OCI-LY1 (cell line): ENCODE results near the gene ZNF577.
A peak's percentile ranks its signal among the peaks of the same experiment; 100 is the strongest.

Source experiments
- H2AFZ ChIP-seq: fragments of 200-600 bp; sonication (generic), shearing (Covaris generic); 2 replicates; pipeline ENCODE4 v1.6.0; 2014; ENCODE audit warnings: antibody characterized with exemption, mild to moderate bottlenecking, low read length
- H3F3A ChIP-seq: fragments of 200-600 bp; sonication (generic), shearing (Covaris generic); 2 replicates; pipeline ENCODE4 v1.6.0; 2014; ENCODE audit warnings: mild to moderate bottlenecking, antibody characterized with exemption, low read length, moderate library complexity; ENCODE audit not compliant: insufficient read depth
- H3K27ac ChIP-seq: fragments of 200-600 bp; sonication (generic); 2 replicates; pipeline ENCODE4 v1.5.1; 2014; ENCODE audit warnings: low read length, mixed run types, mild to moderate bottlenecking, low read depth; ENCODE audit not compliant: poor library complexity, severe bottlenecking
- H3K27me3 ChIP-seq: fragments of 200-600 bp; sonication (generic); 2 replicates; pipeline ENCODE4 v1.6.0; 2014; ENCODE audit warnings: antibody characterized with exemption, mild to moderate bottlenecking, low read length, moderate library complexity; ENCODE audit not compliant: insufficient read depth
- H3K36me3 ChIP-seq: fragments of 200-600 bp; sonication (generic); 2 replicates; pipeline ENCODE4 v1.6.1; 2014; ENCODE audit warnings: mild to moderate bottlenecking, antibody characterized with exemption, low read length, moderate library complexity, mixed read lengths; ENCODE audit not compliant: insufficient read depth
- H3K4me1 ChIP-seq: fragments of 200-600 bp; sonication (generic); 2 replicates; pipeline ENCODE4 v1.5.1; 2014; ENCODE audit warnings: mild to moderate bottlenecking, low read length, moderate library complexity; ENCODE audit not compliant: insufficient read depth, severe bottlenecking
- H3K4me2 ChIP-seq: fragments of 200-600 bp; sonication (generic), shearing (Covaris generic); 2 replicates; pipeline ENCODE4 v1.6.1; 2014; ENCODE audit warnings: low read length
- H3K4me3 ChIP-seq: fragments of 200-600 bp; sonication (generic); 2 replicates; pipeline ENCODE4 v1.5.1; 2014; ENCODE audit warnings: low read length, low read depth, mild to moderate bottlenecking, mixed read lengths; ENCODE audit not compliant: poor library complexity, severe bottlenecking
- H3K79me2 ChIP-seq: fragments of 200-600 bp; shearing (Covaris generic); 2 replicates; pipeline ENCODE4 v1.6.1; 2016; ENCODE audit warnings: mixed run types, low read length, mixed read lengths; ENCODE audit not compliant: insufficient read depth
- H3K9ac ChIP-seq: fragments of 200-600 bp; sonication (generic), shearing (Covaris generic); 2 replicates; pipeline ENCODE4 v1.6.1; 2014; ENCODE audit warnings: mild to moderate bottlenecking, low read length, mixed read lengths
- H3K9me2 ChIP-seq: fragments of 200-600 bp; sonication (generic), shearing (Covaris generic); 2 replicates; pipeline ENCODE4 v1.6.1; 2014; ENCODE audit warnings: low read depth, mild to moderate bottlenecking, low read length, mixed read lengths
- H3K9me3 ChIP-seq: fragments of 200-600 bp; shearing (Covaris generic); 2 replicates; pipeline ENCODE4 v1.6.1; 2014; ENCODE audit warnings: low read length, mixed read lengths
- H4K20me1 ChIP-seq: fragments of 200-600 bp; sonication (generic), shearing (Covaris generic); 2 replicates; pipeline ENCODE4 v1.6.0; 2016; ENCODE audit warnings: mild to moderate bottlenecking, low read length; ENCODE audit not compliant: insufficient read depth
- EZH2 ChIP-seq: fragments of 200-600 bp; sonication (generic), shearing (Covaris generic); IDR thresholded peaks from 2 replicates; pipeline ENCODE4 v1.8.0; 2017; ENCODE audit warnings: borderline replicate concordance, mixed run types, mild to moderate bottlenecking, antibody characterized with exemption, low read length, moderate library complexity, mixed read lengths
- TF ChIP-seq, protein P1 (sequence below): fragments of 200-600 bp; sonication (generic), shearing (Covaris generic); IDR thresholded peaks from 2 replicates; pipeline ENCODE4 v1.5.1; 2017; ENCODE audit warnings: mild to moderate bottlenecking, antibody characterized with exemption, low read length, moderate library complexity, mixed read lengths

Gene ZNF577

DNA sequence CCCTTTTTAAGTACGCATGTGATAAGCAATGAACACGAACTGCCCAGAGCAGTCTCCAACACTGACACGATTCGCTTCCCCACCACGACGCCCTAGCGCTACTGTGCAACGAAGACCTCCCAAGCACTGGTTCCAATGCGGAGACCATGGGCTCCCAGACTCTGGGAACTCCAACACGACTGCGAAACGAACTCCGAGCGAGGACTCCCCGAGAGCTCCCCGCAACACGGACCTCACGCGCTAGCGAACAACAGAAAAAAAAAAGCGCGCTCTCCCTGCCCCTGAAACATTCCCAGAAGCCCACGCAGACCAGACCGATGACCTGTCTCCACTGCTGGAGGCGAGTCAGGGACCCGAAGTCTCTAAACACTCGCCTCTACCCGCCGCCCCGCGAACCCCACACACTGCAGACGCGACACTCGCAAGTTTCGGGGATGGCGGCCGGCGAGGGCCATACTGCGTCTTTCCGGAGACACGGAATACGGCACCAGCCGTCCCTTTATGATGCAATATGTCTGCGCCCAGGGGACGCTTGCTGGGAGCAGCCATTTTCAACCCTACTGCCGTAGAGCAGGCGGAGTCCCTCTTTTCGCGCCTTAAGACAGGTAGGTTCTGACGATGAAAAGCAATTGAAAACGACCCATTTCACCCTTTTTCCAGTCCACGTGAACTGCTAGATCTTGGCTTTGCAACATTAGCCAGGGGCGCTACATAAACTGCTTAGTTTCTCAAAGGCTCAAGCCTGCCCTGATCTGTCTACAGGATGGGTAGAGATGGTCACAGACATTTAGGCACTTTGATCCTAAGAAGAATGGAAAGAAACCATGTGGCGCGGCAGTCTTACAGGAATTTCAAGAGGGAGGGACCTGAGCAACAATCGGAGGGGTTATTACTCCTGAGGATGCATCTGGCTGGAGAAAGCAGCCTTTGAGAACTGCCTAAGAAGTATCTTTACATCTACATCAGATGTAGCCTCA, at the start of gene ZNF577:
Gene ZNF577, minus strand, starts transcription at position 430 of the 977 bp plus-strand sequence. CDS start 7,569 bp downstream, outside the sequence.
- Histone ChIP-seq H3K9me3 (peaks cover 60% of the 10 kb centered on the region), H3F3A (no peaks in the 10 kb centered on the region), H3K4me1 (no peaks in the 10 kb centered on the region), H2AFZ (no peak within 1 kb of the TSS), H4K20me1 (no peaks in the 10 kb centered on the region), H3K27me3 (no peaks in the 10 kb centered on the region), H3K9ac (no peak within 1 kb of the TSS), H3K27ac (no peak within 1 kb of the TSS), H3K4me2 (no peak within 1 kb of the TSS), H3K79me2 (no peaks in the 10 kb centered on the region), H3K9me2 (no peaks in the 10 kb centered on the region), H3K4me3 (no peak within 1 kb of the TSS), H3K36me3 (peaks cover 84% of the 10 kb centered on the region)
- TF ChIP-seq, protein P1, sequence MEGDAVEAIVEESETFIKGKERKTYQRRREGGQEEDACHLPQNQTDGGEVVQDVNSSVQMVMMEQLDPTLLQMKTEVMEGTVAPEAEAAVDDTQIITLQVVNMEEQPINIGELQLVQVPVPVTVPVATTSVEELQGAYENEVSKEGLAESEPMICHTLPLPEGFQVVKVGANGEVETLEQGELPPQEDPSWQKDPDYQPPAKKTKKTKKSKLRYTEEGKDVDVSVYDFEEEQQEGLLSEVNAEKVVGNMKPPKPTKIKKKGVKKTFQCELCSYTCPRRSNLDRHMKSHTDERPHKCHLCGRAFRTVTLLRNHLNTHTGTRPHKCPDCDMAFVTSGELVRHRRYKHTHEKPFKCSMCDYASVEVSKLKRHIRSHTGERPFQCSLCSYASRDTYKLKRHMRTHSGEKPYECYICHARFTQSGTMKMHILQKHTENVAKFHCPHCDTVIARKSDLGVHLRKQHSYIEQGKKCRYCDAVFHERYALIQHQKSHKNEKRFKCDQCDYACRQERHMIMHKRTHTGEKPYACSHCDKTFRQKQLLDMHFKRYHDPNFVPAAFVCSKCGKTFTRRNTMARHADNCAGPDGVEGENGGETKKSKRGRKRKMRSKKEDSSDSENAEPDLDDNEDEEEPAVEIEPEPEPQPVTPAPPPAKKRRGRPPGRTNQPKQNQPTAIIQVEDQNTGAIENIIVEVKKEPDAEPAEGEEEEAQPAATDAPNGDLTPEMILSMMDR: no peak
- TF ChIP-seq EZH2: no peak

DNA sequence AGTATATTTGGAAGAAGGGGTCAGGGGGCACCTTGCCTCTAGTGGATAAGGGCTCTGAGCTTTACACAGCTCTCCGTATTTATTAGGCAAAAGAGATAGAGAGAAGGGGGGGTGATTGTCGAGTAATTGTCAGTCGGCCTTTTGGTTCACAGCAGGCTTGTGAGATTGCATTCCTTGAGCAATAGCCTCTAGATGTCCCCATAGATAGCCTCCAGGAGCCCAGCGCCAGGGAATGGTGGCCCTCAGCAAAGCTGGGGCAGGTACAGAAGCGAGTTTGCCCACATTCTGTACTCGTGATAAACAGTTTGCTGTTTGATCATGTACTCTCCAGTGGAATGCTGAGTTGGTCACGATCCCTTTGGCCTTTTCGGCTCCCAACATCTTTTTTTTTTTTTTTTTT, 44.2 kb upstream of the ZNF577 start:
- Histone ChIP-seq H3K9me3 (peaks cover 21% of the 10 kb centered on the region), H3K4me1 (peaks cover 8% of the 10 kb centered on the region)
- TF ChIP-seq, protein P1: no peak
- TF ChIP-seq EZH2: no peak

DNA sequence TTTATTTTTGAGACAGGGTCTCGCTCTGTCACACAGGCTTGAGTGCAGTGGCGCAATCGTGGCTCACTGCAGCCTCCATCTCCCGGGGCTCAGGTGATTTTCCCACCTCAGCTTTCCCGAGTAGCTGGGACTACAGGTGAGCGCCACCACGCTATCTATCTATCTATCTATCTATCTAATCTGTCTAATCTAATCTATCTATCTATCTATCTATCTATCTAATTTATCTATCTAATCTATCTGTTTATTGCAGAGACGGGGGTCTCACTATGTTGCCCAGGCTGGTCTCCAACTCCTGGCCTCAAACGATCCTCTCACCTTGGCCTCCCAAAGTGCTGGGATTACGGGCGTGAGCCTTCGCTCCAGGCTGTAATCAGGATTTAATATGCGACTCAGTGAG, 40.1 kb upstream of the ZNF577 start:
- Histone ChIP-seq H3K9me3 (peaks cover 16% of the 10 kb centered on the region), H3K9ac (peak overlapping the region; percentile 93), H3K4me2 (peak overlapping the region; percentile 72), H3K4me3 (peak overlapping the region; percentile 83), H4K20me1 (no peaks in the 10 kb centered on the region), H3F3A (no peaks in the 10 kb centered on the region; the same call in 1 of the 2 replicates), H3K27ac (no peak overlapping the region), H3K27me3 (no peaks in the 10 kb centered on the region), H3K9me2 (no peaks in the 10 kb centered on the region), H3K79me2 (no peaks in the 10 kb centered on the region), H2AFZ (no peak overlapping the region; the same call in 1 of the 2 replicates), H3K4me1 (peaks cover 13% of the 10 kb centered on the region), H3K36me3 (peaks cover 41% of the 10 kb centered on the region)
- TF ChIP-seq EZH2: no peak
- TF ChIP-seq, protein P1: no peak

More for the DNA sequence above, 44.2 kb upstream of the ZNF577 start:
- H4K20me1 ChIP-seq: no peaks in the 10 kb centered on the region
- no peak overlapping the region for H3K4me2 ChIP-seq
- no peaks in the 10 kb centered on the region; the same call in 1 of the 2 replicates for H3F3A ChIP-seq
- H3K9me2 ChIP-seq: no peaks in the 10 kb centered on the region
- no peak overlapping the region for H3K9ac ChIP-seq
- H3K4me3 ChIP-seq: no peak overlapping the region
- H3K79me2 ChIP-seq: no peaks in the 10 kb centered on the region
- no peaks in the 10 kb centered on the region for H3K27me3 ChIP-seq
- H2AFZ ChIP-seq: no peak overlapping the region
- H3K36me3 ChIP-seq: peaks cover 81% of the 10 kb centered on the region
- no peak overlapping the region for H3K27ac ChIP-seq
